ENCODE results near the gene RC3H1.

GRCh38 chr1:174007851-174008250 lies 14.3 kb downstream of the RC3H1 start:
- TF ChIP-seq CTCF (IDR thresholded peaks at IDR 0.05) = no peak
- TF ChIP-seq POLR2A (IDR thresholded peaks at IDR 0.05) = no peak

All from heart left ventricle (tissue), 13 donors.